RWPE2 (cell line): ENCODE results near the gene TEKT3.

Experiments used
- ATAC-seq: fragments of 200-7000 bp; cut with Tn5 transposase; 3 replicates; pipeline ENCODE4 v1.9.1; 2021; ENCODE audit warnings: low read depth
- DNase-seq: peaks from one replicate; pipeline ENCODE4 v3.0.0-alpha.2; 2020; ENCODE audit warnings: low spot score
- H3K27ac ChIP-seq: fragments of 450-650 bp; 2 replicates; pipeline ENCODE4 v1.5.1; 2017; ENCODE audit warnings: mild to moderate bottlenecking; ENCODE audit not compliant: poor library complexity, severe bottlenecking
- H3K27me3 ChIP-seq: fragments of 250-450 bp; sonication (Bioruptor Pico); 2 replicates; pipeline ENCODE4 v1.5.1; 2021; ENCODE audit warnings: mild to moderate bottlenecking, moderate library complexity; ENCODE audit not compliant: insufficient read depth, poor library complexity, severe bottlenecking
- H3K36me3 ChIP-seq: fragments of 250-450 bp; sonication (Bioruptor Pico); 2 replicates; pipeline ENCODE4 v1.5.1; 2020; ENCODE audit warnings: low read depth, mild to moderate bottlenecking, moderate library complexity
- H3K4me1 ChIP-seq: fragments of 250-450 bp; sonication (Bioruptor Pico); 2 replicates; pipeline ENCODE4 v1.5.1; 2021; ENCODE audit warnings: mild to moderate bottlenecking, moderate library complexity; ENCODE audit not compliant: insufficient read depth, poor library complexity, severe bottlenecking
- H3K4me3 ChIP-seq: fragments of 250-450 bp; sonication (Bioruptor Pico); 2 replicates; pipeline ENCODE4 v1.5.1; 2021; ENCODE audit warnings: mild to moderate bottlenecking, moderate library complexity; ENCODE audit not compliant: severe bottlenecking
- H3K9me3 ChIP-seq: fragments of 250-450 bp; sonication (Bioruptor Pico); 2 replicates; pipeline ENCODE4 v1.5.1; 2021; ENCODE audit warnings: mild to moderate bottlenecking, moderate library complexity; ENCODE audit not compliant: severe bottlenecking
- CTCF ChIP-seq: fragments of 450-650 bp; IDR thresholded peaks from one replicate; pipeline ENCODE4 v1.5.1; 2017; ENCODE audit warnings: mild to moderate bottlenecking, moderate library complexity; ENCODE audit not compliant: poor library complexity, severe bottlenecking

Gene TEKT3

DNA sequence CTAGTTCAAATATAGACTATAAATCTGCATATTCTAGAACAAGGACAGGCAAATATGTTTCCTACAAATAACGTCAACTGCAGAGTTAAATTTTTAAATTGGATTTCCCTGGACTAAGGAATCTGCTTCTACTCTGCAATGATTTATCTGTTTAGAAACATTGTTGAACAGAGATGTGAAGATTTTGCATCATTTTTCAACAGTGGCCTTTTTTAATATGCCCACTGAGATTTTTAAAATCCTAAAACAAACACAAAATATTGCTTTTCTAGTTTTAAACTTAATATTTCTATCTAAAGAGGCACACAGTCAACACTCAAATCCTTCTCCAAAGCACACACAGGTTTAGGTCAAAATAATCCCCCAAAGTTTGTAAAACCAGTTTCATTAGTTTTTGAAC, 52.5 kb downstream of the TEKT3 start:
- no peaks in the 10 kb centered on the region for H3K36me3 ChIP-seq

DNA sequence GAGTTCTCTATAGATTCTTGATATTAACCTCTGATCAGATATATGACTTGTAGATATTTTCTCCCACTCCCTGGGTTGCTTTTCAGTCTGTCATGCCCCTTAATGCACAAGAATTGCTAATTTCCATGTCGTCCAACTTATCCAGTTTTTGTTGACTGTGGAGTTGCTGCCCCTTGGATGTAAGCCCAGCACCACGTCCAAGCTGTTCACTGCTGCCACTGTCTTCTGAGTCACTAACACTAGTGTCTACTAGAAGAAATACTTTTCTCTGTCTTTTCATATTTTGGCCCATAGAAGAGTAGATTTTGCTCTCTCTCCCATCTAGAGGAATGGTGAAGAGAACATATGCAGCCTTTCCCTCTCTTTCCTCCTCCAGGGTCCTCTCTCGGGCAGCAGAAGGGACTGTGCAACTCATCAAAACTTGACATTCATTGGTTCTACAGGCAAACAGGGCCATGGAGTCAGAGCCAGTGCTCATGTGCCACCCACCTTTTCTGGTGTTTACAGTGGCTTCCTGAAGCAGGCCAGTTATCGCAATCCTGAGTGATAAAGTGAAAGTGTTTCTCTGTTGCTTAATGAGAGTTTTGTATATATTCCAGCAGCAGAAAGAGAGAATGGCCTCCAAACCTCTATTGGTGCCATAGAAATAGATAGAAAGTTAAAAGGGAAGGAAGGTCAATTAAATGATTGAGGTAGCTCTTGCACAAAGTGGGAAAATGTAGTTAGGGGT, 53.7 kb downstream of the TEKT3 start:
- Histone ChIP-seq H3K9me3 (no peaks in the 10 kb centered on the region), H3K4me3 (no peak overlapping the region), H3K27ac (no peak overlapping the region), H3K27me3 (peaks cover 4% of the 10 kb centered on the region), H3K36me3 (no peaks in the 10 kb centered on the region), H3K4me1 (no peaks in the 10 kb centered on the region)
- ATAC-seq (no peak), DNase-seq (no peak)
- no peak for TF ChIP-seq CTCF

More for the DNA sequence above, 52.5 kb downstream of the TEKT3 start:
- DNase-seq (no peak), ATAC-seq (no peak)
- peaks cover 4% of the 10 kb centered on the region for H3K27me3 ChIP-seq
- no peak for TF ChIP-seq CTCF
- H3K27ac ChIP-seq: no peak overlapping the region
- H3K9me3 ChIP-seq: no peaks in the 10 kb centered on the region
- H3K4me1 ChIP-seq: no peaks in the 10 kb centered on the region
- H3K4me3 ChIP-seq: no peak overlapping the region

GRCh38 chr17:15285466-15285865, 55.9 kb downstream of the TEKT3 start:
- ATAC-seq (no peak), DNase-seq (no peak)
- no peak overlapping the region for H3K4me3 ChIP-seq
- no peaks in the 10 kb centered on the region for H3K9me3 ChIP-seq
- peaks cover 4% of the 10 kb centered on the region for H3K27me3 ChIP-seq
- no peaks in the 10 kb centered on the region for H3K4me1 ChIP-seq
- no peak overlapping the region for H3K27ac ChIP-seq
- TF ChIP-seq CTCF: no peak
- no peaks in the 10 kb centered on the region for H3K36me3 ChIP-seq

GRCh38 chr17:15284537-15284936, 56.9 kb downstream of the TEKT3 start:
- no peak for ATAC-seq

More at GRCh38 chr17:15284537-15284936, 56.9 kb downstream of the TEKT3 start:
- no peak for TF ChIP-seq CTCF
- Histone ChIP-seq H3K9me3 (no peaks in the 10 kb centered on the region), H3K27ac (no peak overlapping the region), H3K4me3 (no peak overlapping the region), H3K36me3 (no peaks in the 10 kb centered on the region), H3K27me3 (peaks cover 4% of the 10 kb centered on the region), H3K4me1 (no peaks in the 10 kb centered on the region)
- no peak for DNase-seq
